GM23338 (cell line): ENCODE data around the gene TIMMDC1. TPM values are rescaled to one million over a fixed set of nuclear protein-coding genes. Genes with fewer than 3 reads are reported as not detected.

Experiments used
- ATAC-seq: fragments of 200-7000 bp; cut with Tn5 transposase; 3 replicates; pipeline ENCODE4 v1.9.1; 2020
- DNase-seq: peaks from one replicate; pipeline ENCODE4 v3.0.0-alpha.2; 2015; ENCODE audit warnings: low spot score
- H2AFZ ChIP-seq: fragments of 200-600 bp; sonication (generic); 2 replicates; pipeline ENCODE4 v1.8.0; 2016; ENCODE audit warnings: antibody characterized with exemption, mild to moderate bottlenecking, moderate library complexity
- H3F3A ChIP-seq: fragments of 200-600 bp; sonication (generic); replicated peaks from 2 replicates; pipeline ENCODE4 v1.8.0; 2017; ENCODE audit warnings: antibody characterized with exemption, mixed run types, low read depth
- H3K27ac ChIP-seq: fragments of 200-600 bp; sonication (generic); 2 replicates; pipeline ENCODE4 v1.6.1; 2016; ENCODE audit warnings: low read depth
- H3K27me3 ChIP-seq: fragments of 200-600 bp; sonication (generic); 2 replicates; pipeline ENCODE4 v1.8.0; 2016; ENCODE audit warnings: mild to moderate bottlenecking, mixed run types, moderate library complexity; ENCODE audit not compliant: insufficient read depth
- H3K36me3 ChIP-seq: fragments of 200-600 bp; sonication (generic); 2 replicates; pipeline ENCODE4 v1.8.0; 2016; ENCODE audit warnings: mild to moderate bottlenecking; ENCODE audit not compliant: insufficient read depth
- H3K4me1 ChIP-seq: fragments of 200-600 bp; sonication (generic); 2 replicates; pipeline ENCODE4 v1.8.0; 2016; ENCODE audit warnings: mild to moderate bottlenecking, moderate library complexity; ENCODE audit not compliant: insufficient read depth
- H3K4me2 ChIP-seq: fragments of 200-600 bp; sonication (generic); 2 replicates; pipeline ENCODE4 v1.7.1; 2017; ENCODE audit warnings: mixed run types
- H3K4me3 ChIP-seq: fragments of 200-600 bp; sonication (generic); 2 replicates; pipeline ENCODE4 v1.6.1; 2016; ENCODE audit warnings: mixed run types
- H3K79me2 ChIP-seq: fragments of 200-600 bp; sonication (generic); replicated peaks from 2 replicates; pipeline ENCODE4 v1.8.0; 2017; ENCODE audit warnings: mild to moderate bottlenecking; ENCODE audit not compliant: insufficient read depth
- H3K9me2 ChIP-seq: fragments of 200-600 bp; sonication (generic); 2 replicates; pipeline ENCODE4 v1.8.0; 2017; ENCODE audit not compliant: insufficient read depth
- H4K20me1 ChIP-seq: fragments of 200-600 bp; sonication (generic); replicated peaks from 2 replicates; pipeline ENCODE4 v1.8.0; 2017; ENCODE audit warnings: mild to moderate bottlenecking; ENCODE audit not compliant: insufficient read depth
- H3K27ac Mint-ChIP-seq: 2 replicates; pipeline ENCODE4 v1.8.0; 2020; ENCODE audit warnings: inconsistent platforms, mild to moderate bottlenecking, moderate library complexity, mixed read lengths
- H3K27me3 Mint-ChIP-seq: 3 replicates; pipeline ENCODE4 v1.8.0; 2022; ENCODE audit warnings: low read depth, mild to moderate bottlenecking, moderate library complexity, mixed read lengths, inconsistent platforms; ENCODE audit not compliant: insufficient read depth, poor library complexity
- H3K36me3 Mint-ChIP-seq: 3 replicates; pipeline ENCODE4 v1.8.0; 2021; ENCODE audit warnings: low read depth, mild to moderate bottlenecking, inconsistent platforms, moderate library complexity, mixed read lengths
- H3K4me1 Mint-ChIP-seq: 3 replicates; pipeline ENCODE4 v1.8.0; 2020; ENCODE audit warnings: mild to moderate bottlenecking, inconsistent platforms, mixed read lengths
- H3K4me3 Mint-ChIP-seq: 3 replicates; pipeline ENCODE4 v1.8.0; 2021; ENCODE audit warnings: moderate library complexity, mild to moderate bottlenecking, inconsistent platforms, mixed read lengths
- H3K9me3 Mint-ChIP-seq: 3 replicates; pipeline ENCODE4 v1.8.0; 2020; ENCODE audit warnings: moderate library complexity, mild to moderate bottlenecking, inconsistent platforms, mixed read lengths
- CREB1 ChIP-seq: fragments of 250-450 bp; sonication (Bioruptor Pico); IDR thresholded peaks from 2 replicates; pipeline ENCODE4 v1.5.0; 2020; ENCODE audit warnings: low read depth, mild to moderate bottlenecking, moderate library complexity
- CTCF ChIP-seq, 2 experiments: fragments of 200-600 bp in 1 of 2; sonication (generic) in 1 of 2; conservative IDR thresholded peaks; 2 replicates each; pipeline versions ENCODE4 v1.5.1 to v1.6.1; 2016 to 2017; ENCODE audit warnings: antibody characterized with exemption in 2 of 2, low read depth in 2 of 2, mild to moderate bottlenecking in 2 of 2, moderate library complexity in 1 of 2
- EZH2phosphoT487 ChIP-seq: fragments of 200-600 bp; sonication (generic); IDR thresholded peaks from one replicate; pipeline ENCODE4 v1.8.1; 2018; ENCODE audit warnings: antibody characterized with exemption; ENCODE audit not compliant: unreplicated experiment
- JUNB ChIP-seq: IDR thresholded peaks from one replicate; pipeline ENCODE4 v1.6.1; 2016; ENCODE audit warnings: antibody characterized with exemption; ENCODE audit not compliant: unreplicated experiment
- NANOG ChIP-seq: IDR thresholded peaks from 2 replicates; pipeline ENCODE4 v1.6.1; 2016; ENCODE audit warnings: antibody characterized with exemption, borderline replicate concordance
- POLR2AphosphoS5 ChIP-seq: IDR thresholded peaks from 2 replicates; pipeline ENCODE4 v1.6.1; 2016; ENCODE audit warnings: antibody characterized with exemption, low read depth
- ZNF114 ChIP-seq: fragments of 250-450 bp; sonication (Bioruptor Pico); IDR thresholded peaks from 2 replicates; pipeline ENCODE4 v1.5.0; 2020; ENCODE audit warnings: mild to moderate bottlenecking, moderate library complexity
- ZNF331 ChIP-seq: fragments of 250-450 bp; sonication (Bioruptor Pico); IDR thresholded peaks from 2 replicates; pipeline ENCODE4 v1.5.0; 2020; ENCODE audit warnings: low read depth, mild to moderate bottlenecking, moderate library complexity
- ZNF462 ChIP-seq: fragments of 250-450 bp; sonication (Bioruptor Pico); IDR thresholded peaks from 2 replicates; pipeline ENCODE4 v1.5.0; 2020; ENCODE audit warnings: mild to moderate bottlenecking, moderate library complexity
- polyA plus RNA-seq: library from polyadenylated mRNA; unstranded; fragments of >200 nt; fragmentation: Nextera tagmentation; extraction: Ambion mirVana; gene quantifications from 2 replicates; pipeline ENCODE4 v1.2.1, GENCODE V29; 2016
- total RNA-seq: library from RNA; depleted of rRNA; stranded (reverse); fragments of >200 nt; shearing (Covaris generic); gene quantifications from 2 replicates; pipeline ENCODE4 v1.2.3, GENCODE V29; 2014
- TF ChIP-seq, protein P1 (sequence below): IDR thresholded peaks from 2 replicates; pipeline ENCODE4 v1.6.1; 2016; ENCODE audit warnings: antibody characterized with exemption

Gene TIMMDC1
- total and polyA plus RNA-seq, 2 experiments from 2014 or later, result 62.2 to 105 TPM

DNA sequence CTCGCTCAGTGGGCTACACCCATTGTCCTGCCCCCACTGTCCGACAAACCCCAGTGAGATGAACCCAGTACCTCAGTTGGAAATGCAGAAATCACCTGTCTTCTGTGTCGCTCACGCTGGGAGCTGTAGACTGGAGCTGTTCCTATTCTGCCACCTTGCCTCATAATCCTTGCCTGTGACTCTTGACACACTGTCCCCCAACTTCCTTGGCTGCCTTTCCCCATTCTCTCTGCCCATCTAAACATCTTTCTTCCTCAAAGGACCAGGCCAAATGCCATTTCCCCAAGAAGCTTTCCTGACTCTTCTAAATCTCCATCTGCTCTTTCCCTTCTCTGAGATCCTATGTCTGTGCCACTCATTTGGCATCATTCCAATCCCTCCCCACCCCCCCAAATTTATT is 70.8 kb downstream of the TIMMDC1 start:
- H3K4me1 ChIP-seq, result no peaks in the 10 kb centered on the region
- no peak overlapping the region for H2AFZ ChIP-seq
- no peaks in the 10 kb centered on the region for H3K27me3 ChIP-seq
- no peak overlapping the region for H3K27ac Mint-ChIP-seq
- H3K9me3 Mint-ChIP-seq, result no peaks in the 10 kb centered on the region
- H3K4me2 ChIP-seq, result no peak overlapping the region
- no peaks in the 10 kb centered on the region for H3K79me2 ChIP-seq
- no peak overlapping the region for H3K27ac ChIP-seq
- H3K36me3 ChIP-seq, result no peaks in the 10 kb centered on the region
- H3K4me3 ChIP-seq, result no peak overlapping the region
- no peaks in the 10 kb centered on the region for H3K4me1 Mint-ChIP-seq
- H3F3A ChIP-seq, result no peaks in the 10 kb centered on the region
- H3K4me3 Mint-ChIP-seq, result no peak overlapping the region
- H3K27me3 Mint-ChIP-seq, result peaks cover 4% of the 10 kb centered on the region
- DNase-seq (no peak), ATAC-seq (no peak)
- no peaks in the 10 kb centered on the region for H4K20me1 ChIP-seq
- no peaks in the 10 kb centered on the region for H3K36me3 Mint-ChIP-seq
- no peaks in the 10 kb centered on the region for H3K9me2 ChIP-seq
- no peak for TF ChIP-seq ZNF114 (CRISPR knock-in tag)
- TF ChIP-seq CREB1 (CRISPR knock-in tag), result no peak
- TF ChIP-seq JUNB, result no peak
- no peak for TF ChIP-seq ZNF331 (CRISPR knock-in tag)
- no peak for TF ChIP-seq EZH2phosphoT487
- no peak for TF ChIP-seq ZNF462 (CRISPR knock-in tag)
- TF ChIP-seq, protein P1, sequence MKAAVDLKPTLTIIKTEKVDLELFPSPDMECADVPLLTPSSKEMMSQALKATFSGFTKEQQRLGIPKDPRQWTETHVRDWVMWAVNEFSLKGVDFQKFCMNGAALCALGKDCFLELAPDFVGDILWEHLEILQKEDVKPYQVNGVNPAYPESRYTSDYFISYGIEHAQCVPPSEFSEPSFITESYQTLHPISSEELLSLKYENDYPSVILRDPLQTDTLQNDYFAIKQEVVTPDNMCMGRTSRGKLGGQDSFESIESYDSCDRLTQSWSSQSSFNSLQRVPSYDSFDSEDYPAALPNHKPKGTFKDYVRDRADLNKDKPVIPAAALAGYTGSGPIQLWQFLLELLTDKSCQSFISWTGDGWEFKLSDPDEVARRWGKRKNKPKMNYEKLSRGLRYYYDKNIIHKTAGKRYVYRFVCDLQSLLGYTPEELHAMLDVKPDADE, result no peak
- no peak for TF ChIP-seq NANOG
- TF ChIP-seq POLR2AphosphoS5, result no peak
- TF ChIP-seq CTCF (conservative IDR thresholded peaks at IDR 0.05; ENCODE audit: low read depth in 2 of 2), result no peak
